Measurements from ENCODE around the gene HPGD. TPM values are rescaled to one million over a fixed set of nuclear protein-coding genes. Genes with fewer than 3 reads are reported as not detected.

Gene HPGD
- total RNA-seq, 1 donor from 2014 or later = 4.2 TPM

- no peaks in the 10 kb centered on the region for H3K36me3 ChIP-seq (ENCODE audit: control insufficient read depth, insufficient read depth, low read length)
- TF ChIP-seq CTCF (IDR thresholded peaks at IDR 0.05; ENCODE audit: insufficient read depth, low read length, severe bottlenecking) = no peak
- no peak overlapping the region for H3K4me3 ChIP-seq (ENCODE audit: low read depth, low read length)
- H3K27me3 ChIP-seq (ENCODE audit: control insufficient read depth, insufficient read depth, low read length) = no peaks in the 10 kb centered on the region
- FAIRE-seq (no peak), DNase-seq (ENCODE audit: low read depth) (no peak)
These were observed 4.5 kb downstream of the HPGD start for GRCh38 chr4:174517502-174518445.

- Histone ChIP-seq H3K36me3 (ENCODE audit: control insufficient read depth, insufficient read depth, low read length) (no peaks in the 10 kb centered on the region), H3K4me3 (ENCODE audit: low read depth, low read length) (no peak overlapping the region), H3K27me3 (ENCODE audit: control insufficient read depth, insufficient read depth, low read length) (no peaks in the 10 kb centered on the region)
- FAIRE-seq = no peak
- no peak for DNase-seq (ENCODE audit: low read depth)
- TF ChIP-seq CTCF (IDR thresholded peaks at IDR 0.05; ENCODE audit: insufficient read depth, low read length, severe bottlenecking) = no peak
These were observed 5.5 kb downstream of the HPGD start for GRCh38 chr4:174516794-174517193.

- FAIRE-seq = no peak
These were observed 5.9 kb downstream of the HPGD start for GRCh38 chr4:174516345-174516744.

GRCh38 chr4:174512745-174513144, 9.5 kb downstream of the HPGD start:
- DNase-seq (ENCODE audit: low read depth) (no peak), FAIRE-seq (no peak)
- H3K36me3 ChIP-seq (ENCODE audit: control insufficient read depth, insufficient read depth, low read length) = no peaks in the 10 kb centered on the region
- no peaks in the 10 kb centered on the region for H3K27me3 ChIP-seq (ENCODE audit: control insufficient read depth, insufficient read depth, low read length)
- H3K4me3 ChIP-seq (ENCODE audit: low read depth, low read length) = no peak overlapping the region
- TF ChIP-seq CTCF (IDR thresholded peaks at IDR 0.05; ENCODE audit: insufficient read depth, low read length, severe bottlenecking) = no peak

More at GRCh38 chr4:174516345-174516744, 5.9 kb downstream of the HPGD start:
- TF ChIP-seq CTCF (IDR thresholded peaks at IDR 0.05; ENCODE audit: insufficient read depth, low read length, severe bottlenecking) = no peak
- Histone ChIP-seq H3K4me3 (ENCODE audit: low read depth, low read length) (no peak overlapping the region), H3K27me3 (ENCODE audit: control insufficient read depth, insufficient read depth, low read length) (no peaks in the 10 kb centered on the region), H3K36me3 (ENCODE audit: control insufficient read depth, insufficient read depth, low read length) (no peaks in the 10 kb centered on the region)
- DNase-seq (ENCODE audit: low read depth) = peak; percentile 70

- H3K36me3 ChIP-seq (ENCODE audit: control insufficient read depth, insufficient read depth, low read length) = no peaks in the 10 kb centered on the region
- FAIRE-seq (no peak), DNase-seq (ENCODE audit: low read depth) (peak; percentile 57)
- H3K4me3 ChIP-seq (ENCODE audit: low read depth, low read length) = no peak overlapping the region
- no peak for TF ChIP-seq CTCF (IDR thresholded peaks at IDR 0.05; ENCODE audit: insufficient read depth, low read length, severe bottlenecking)
- no peaks in the 10 kb centered on the region for H3K27me3 ChIP-seq (ENCODE audit: control insufficient read depth, insufficient read depth, low read length)
These were observed 16.4 kb downstream of the HPGD start for GRCh38 chr4:174505892-174506291.
